Ovary (tissue), 3 donors: Measurements from ENCODE around the gene MBD1.
"Not testable (repeated sequence)": the region's sequence is repeated elsewhere in the genome, so short reads cannot be mapped to it uniquely, and the experiment has no call there.

Experiments used
- CTCF ChIP-seq, 3 donors: fragments of 450-650 bp in 2 of 3; fragments of 200-600 bp in 1 of 3; IDR thresholded peaks; one replicate each; pipeline versions ENCODE4 v1.5.1 to v1.8.0; 2016 to 2022; ENCODE audit warnings: antibody characterized with exemption in 3 of 3, mild to moderate bottlenecking in 1 of 3
- EP300 ChIP-seq: sonication (generic); formaldehyde crosslinking; IDR thresholded peaks from one replicate; pipeline ENCODE4 v1.6.1; 2017; ENCODE audit warnings: antibody characterized with exemption
- POLR2A ChIP-seq: fragments of 450-650 bp; IDR thresholded peaks from one replicate; pipeline ENCODE4 v1.6.1; 2017; ENCODE audit warnings: antibody characterized with exemption, mild to moderate bottlenecking, moderate library complexity
- donor health status: DM: no; HTN: no; CAD: no.

- not testable (repeated sequence) for TF ChIP-seq CTCF (IDR thresholded peaks at IDR 0.05); EP300; POLR2A
These were observed 39.6 kb downstream of the MBD1 start for GRCh38 chr18:50241768-50242167.
